ENCODE measurements around the gene UCN2. TPM values are rescaled to one million over a fixed set of nuclear protein-coding genes. Genes with fewer than 3 reads are reported as not detected.

UCN2 gene
- total RNA-seq, 4 donors from 2014 or later, result 0.49 TPM; not detected in 3

DNA sequence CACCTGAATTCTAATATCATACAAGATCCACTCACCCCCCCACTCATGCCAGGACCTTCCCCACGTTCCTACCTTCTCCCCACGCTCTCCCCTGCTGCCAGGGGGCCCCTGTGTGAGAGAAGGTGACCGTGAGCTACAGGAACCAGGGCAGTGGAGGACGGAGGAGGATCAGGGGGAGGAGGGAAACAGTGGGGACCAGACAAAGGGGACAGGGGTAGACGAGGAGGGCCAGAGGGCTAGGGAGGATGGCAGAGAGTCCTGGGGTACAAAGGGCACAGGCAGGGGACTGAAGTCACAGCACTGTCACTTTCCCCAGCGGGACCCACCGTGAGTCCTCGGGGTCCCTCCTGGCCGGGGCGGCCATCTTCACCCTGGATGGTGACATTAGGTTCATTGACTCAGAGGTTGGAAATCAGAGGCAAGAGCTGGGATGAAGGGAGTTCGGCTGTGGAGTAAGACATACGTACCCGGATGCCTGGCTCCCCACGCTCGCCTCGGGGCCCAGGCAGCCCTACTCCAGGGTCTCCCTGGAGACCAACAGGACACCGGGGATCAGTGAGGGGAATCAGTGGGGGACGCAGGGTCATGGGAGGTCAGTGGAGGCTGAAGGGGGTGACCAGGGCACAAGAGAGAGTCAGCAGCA lies 6.3 kb upstream of the UCN2 start:
- no peak for DNase-seq
- Histone ChIP-seq H3K27me3 (no peaks in the 10 kb centered on the region), H3K4me3 (no peak overlapping the region), H3K9me3 (no peaks in the 10 kb centered on the region), H3K36me3 (no peaks in the 10 kb centered on the region), H3K4me1 (no peaks in the 10 kb centered on the region), H3K27ac (no peak overlapping the region)
- intact Hi-C loops (cut with DNase I; ENCODE audit: low total_unique reads), result no loop called here
- TF ChIP-seq, protein P1, sequence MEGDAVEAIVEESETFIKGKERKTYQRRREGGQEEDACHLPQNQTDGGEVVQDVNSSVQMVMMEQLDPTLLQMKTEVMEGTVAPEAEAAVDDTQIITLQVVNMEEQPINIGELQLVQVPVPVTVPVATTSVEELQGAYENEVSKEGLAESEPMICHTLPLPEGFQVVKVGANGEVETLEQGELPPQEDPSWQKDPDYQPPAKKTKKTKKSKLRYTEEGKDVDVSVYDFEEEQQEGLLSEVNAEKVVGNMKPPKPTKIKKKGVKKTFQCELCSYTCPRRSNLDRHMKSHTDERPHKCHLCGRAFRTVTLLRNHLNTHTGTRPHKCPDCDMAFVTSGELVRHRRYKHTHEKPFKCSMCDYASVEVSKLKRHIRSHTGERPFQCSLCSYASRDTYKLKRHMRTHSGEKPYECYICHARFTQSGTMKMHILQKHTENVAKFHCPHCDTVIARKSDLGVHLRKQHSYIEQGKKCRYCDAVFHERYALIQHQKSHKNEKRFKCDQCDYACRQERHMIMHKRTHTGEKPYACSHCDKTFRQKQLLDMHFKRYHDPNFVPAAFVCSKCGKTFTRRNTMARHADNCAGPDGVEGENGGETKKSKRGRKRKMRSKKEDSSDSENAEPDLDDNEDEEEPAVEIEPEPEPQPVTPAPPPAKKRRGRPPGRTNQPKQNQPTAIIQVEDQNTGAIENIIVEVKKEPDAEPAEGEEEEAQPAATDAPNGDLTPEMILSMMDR (IDR thresholded peaks at IDR 0.05), result no peak
- TF ChIP-seq POLR2A (IDR thresholded peaks at IDR 0.05), result no peak

- no peak for TF ChIP-seq POLR2A (IDR thresholded peaks at IDR 0.05)
- TF ChIP-seq, protein P1 (IDR thresholded peaks at IDR 0.05), result no peak
- no peaks in the 10 kb centered on the region for H3K4me1 ChIP-seq
- intact Hi-C loops (cut with DNase I; ENCODE audit: low total_unique reads), result no loop called here
These were observed 5.8 kb upstream of the UCN2 start for GRCh38 chr3:48569400-48569799.

DNA sequence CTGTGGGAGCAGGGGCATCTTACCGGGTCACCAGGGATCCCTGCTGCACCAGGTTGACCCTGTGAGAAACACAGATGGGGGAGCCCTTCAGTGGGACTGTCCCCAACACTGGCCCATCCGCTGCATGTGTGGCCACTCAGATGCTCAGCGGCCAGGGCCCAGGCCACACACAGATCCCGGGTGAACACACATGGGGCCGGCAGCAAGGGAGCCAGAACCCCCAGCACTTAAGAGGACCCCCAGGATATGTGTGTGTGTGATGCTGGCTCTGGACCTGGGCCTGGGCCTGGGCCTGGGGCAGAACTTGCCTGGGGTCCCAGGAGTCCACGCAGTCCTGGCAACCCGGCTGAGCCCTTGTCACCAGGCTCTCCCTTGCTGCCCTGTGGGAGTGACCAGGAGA lies 4.9 kb upstream of the UCN2 start:
- no peak overlapping the region for H3K27ac ChIP-seq
- intact Hi-C loops (cut with DNase I; ENCODE audit: low total_unique reads), result no loop called here
- no peak overlapping the region for H3K4me3 ChIP-seq
- no peak for DNase-seq
- no peaks in the 10 kb centered on the region for H3K27me3 ChIP-seq
- no peaks in the 10 kb centered on the region for H3K9me3 ChIP-seq
- no peaks in the 10 kb centered on the region for H3K36me3 ChIP-seq
- H3K4me1 ChIP-seq, result no peaks in the 10 kb centered on the region
- TF ChIP-seq POLR2A (IDR thresholded peaks at IDR 0.05), result no peak
- TF ChIP-seq, protein P1 (IDR thresholded peaks at IDR 0.05), result no peak

More at GRCh38 chr3:48569400-48569799, 5.8 kb upstream of the UCN2 start:
- H3K36me3 ChIP-seq, result no peaks in the 10 kb centered on the region
- H3K27me3 ChIP-seq, result no peaks in the 10 kb centered on the region
- no peak overlapping the region for H3K4me3 ChIP-seq
- no peaks in the 10 kb centered on the region for H3K9me3 ChIP-seq
- no peak for DNase-seq
- no peak overlapping the region for H3K27ac ChIP-seq

DNA sequence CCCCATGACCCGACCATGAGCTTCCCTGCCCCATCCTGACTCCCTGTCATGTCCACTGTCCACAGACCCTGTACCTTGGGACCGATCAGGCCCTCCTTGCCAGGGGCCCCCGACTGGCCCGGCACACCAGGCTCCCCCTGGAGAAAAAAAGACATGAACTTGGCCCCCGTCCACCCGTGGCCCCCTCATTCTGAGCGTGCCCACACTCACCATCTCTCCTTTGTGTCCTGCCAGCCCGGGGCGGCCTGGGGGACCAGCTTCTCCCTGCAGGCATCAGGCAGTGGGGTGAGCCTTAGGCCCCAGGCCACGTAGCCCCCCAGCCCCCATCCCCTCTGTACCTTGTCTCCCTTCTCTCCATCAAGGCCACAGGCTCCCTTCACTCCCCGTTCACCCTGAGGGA lies 3.9 kb upstream of the UCN2 start:
- TF ChIP-seq POLR2A (IDR thresholded peaks at IDR 0.05), result no peak
- TF ChIP-seq, protein P1 (IDR thresholded peaks at IDR 0.05), result no peak
- DNase-seq, result no peak
- intact Hi-C loops (cut with DNase I; ENCODE audit: low total_unique reads), result no loop called here

DNA sequence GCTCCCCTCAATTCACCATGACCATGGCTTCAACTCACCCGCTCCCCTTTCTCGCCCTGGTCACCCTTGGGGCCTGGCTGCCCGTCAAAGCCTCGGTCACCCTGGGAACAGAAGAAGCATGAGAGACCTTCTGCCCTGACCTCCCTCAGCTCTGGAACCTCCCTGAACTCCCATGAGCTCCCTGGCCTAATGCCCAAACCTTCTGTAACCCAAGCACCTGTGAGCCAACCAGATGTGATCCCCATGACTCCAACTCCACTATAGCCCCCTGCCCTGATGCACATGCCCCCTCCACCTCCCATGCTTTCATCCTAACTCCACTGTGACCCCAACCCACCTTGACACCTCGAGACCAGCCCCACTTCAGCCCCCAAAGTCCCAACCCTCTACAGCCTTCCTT lies 3.5 kb upstream of the UCN2 start:
- DNase-seq, result no peak
- Histone ChIP-seq H3K4me1 (no peaks in the 10 kb centered on the region), H3K36me3 (no peaks in the 10 kb centered on the region), H3K27me3 (no peaks in the 10 kb centered on the region), H3K9me3 (no peaks in the 10 kb centered on the region), H3K27ac (no peak overlapping the region), H3K4me3 (no peak overlapping the region)
- TF ChIP-seq, protein P1 (IDR thresholded peaks at IDR 0.05), result no peak
- no peak for TF ChIP-seq POLR2A (IDR thresholded peaks at IDR 0.05)
- intact Hi-C loops (cut with DNase I; ENCODE audit: low total_unique reads), result no loop called here

More for the DNA sequence above, 3.9 kb upstream of the UCN2 start:
- Histone ChIP-seq H3K9me3 (no peaks in the 10 kb centered on the region), H3K27ac (no peak overlapping the region), H3K4me1 (no peaks in the 10 kb centered on the region), H3K27me3 (no peaks in the 10 kb centered on the region), H3K36me3 (no peaks in the 10 kb centered on the region), H3K4me3 (no peak overlapping the region)

All from uterus (tissue), 4 donors.